H1 (cell line): ENCODE measurements around the gene DOK1. TPM values are rescaled to one million over a fixed set of nuclear protein-coding genes. Genes with fewer than 3 reads are reported as not detected.

Experiments
- polyA plus RNA-seq, 7 experiments: library from polyadenylated mRNA; depleted of rRNA in 3 of 7; stranded (reverse) in 5 of 7; unstranded in 2 of 7; fragments of >200 nt in 5 of 7; fragments of 200-250 nt in 2 of 7; gene quantifications; 1 replicate in 5 of 7; 2 replicates in 1 of 7; 4 replicates in 1 of 7; pipeline versions ENCODE4 v1.2.1 to v1.2.3, GENCODE V29; 2011 to 2013; ENCODE audit warnings: missing spikeins in 2 of 7, mixed read lengths in 2 of 7
- total RNA-seq: library from RNA; stranded (reverse); fragmentation: NEBNext Ultra II Directional; extraction: Animal tissue kit (Norgen Biotek cat#: 25700); gene quantifications from 2 replicates; pipeline ENCODE4 v1.2.1, GENCODE V29; 2021

The DOK1 gene
- total and polyA plus RNA-seq, 2 of the 8 experiments (the other 6 are each of a cell fraction or from before 2014, with no cell fraction given), result 11.0 to 14.3 TPM

Other genes with a start within 250 kb of the DOK1 start
- 0.52 and 0.86 TPM in 2 replicates for gene SLC4A5, start 211.3 kb upstream of the DOK1 start, total RNA-seq
- 0.42 TPM in 2 replicates for gene SLC4A5, start 211.3 kb upstream of the DOK1 start, polyA plus RNA-seq (2011; rRNA removed)
- gene DCTN1, start 174.4 kb upstream of the DOK1 start, total RNA-seq, result 156 and 162 TPM in 2 replicates
- gene DCTN1, start 174.4 kb upstream of the DOK1 start, polyA plus RNA-seq (2011; rRNA removed), result 105 and 155 TPM in 2 replicates
- 3.3 and 3.8 TPM in 2 replicates for gene C2orf81, start 133.1 kb upstream of the DOK1 start, total RNA-seq
- gene C2orf81, start 133.1 kb upstream of the DOK1 start, polyA plus RNA-seq (2011; rRNA removed), result 1.6 and 2.4 TPM in 2 replicates
- 41.6 and 45.0 TPM in 2 replicates for gene WDR54, start 133.0 kb upstream of the DOK1 start, total RNA-seq
- 125 and 142 TPM in 2 replicates for gene WDR54, start 133.0 kb upstream of the DOK1 start, polyA plus RNA-seq (2011; rRNA removed)
- 53.5 and 54.1 TPM in 2 replicates for gene RTKN, start 112.8 kb upstream of the DOK1 start, total RNA-seq
- 40.2 and 60.1 TPM in 2 replicates for gene RTKN, start 112.8 kb upstream of the DOK1 start, polyA plus RNA-seq (2011; rRNA removed)
- 17.5 and 18.5 TPM in 2 replicates for gene INO80B, start 99.6 kb upstream of the DOK1 start, total RNA-seq
- 3.9 and 8.5 TPM in 2 replicates for gene INO80B, start 99.6 kb upstream of the DOK1 start, polyA plus RNA-seq (2011; rRNA removed)
- 51.4 and 57.2 TPM in 2 replicates for gene WBP1, start 96.3 kb upstream of the DOK1 start, total RNA-seq
- gene WBP1, start 96.3 kb upstream of the DOK1 start, polyA plus RNA-seq (2011; rRNA removed), result 190 and 301 TPM in 2 replicates
- gene MOGS, start 89.3 kb upstream of the DOK1 start, total RNA-seq, result 50.3 and 51.0 TPM in 2 replicates
- 44.3 and 59.9 TPM in 2 replicates for gene MOGS, start 89.3 kb upstream of the DOK1 start, polyA plus RNA-seq (2011; rRNA removed)
- 46.3 and 50.2 TPM in 2 replicates for gene MRPL53, start 82.0 kb upstream of the DOK1 start, total RNA-seq
- gene MRPL53, start 82.0 kb upstream of the DOK1 start, polyA plus RNA-seq (2011; rRNA removed), result 36.6 and 59.8 TPM in 2 replicates
- 10.7 and 12.1 TPM in 2 replicates for gene CCDC142, start 71.7 kb upstream of the DOK1 start, total RNA-seq
- gene CCDC142, start 71.7 kb upstream of the DOK1 start, polyA plus RNA-seq (2011; rRNA removed), result 6.0 and 6.7 TPM in 2 replicates
- gene TTC31, start 71.6 kb upstream of the DOK1 start, total RNA-seq, result 27.4 and 28.8 TPM in 2 replicates
- gene TTC31, start 71.6 kb upstream of the DOK1 start, polyA plus RNA-seq (2011; rRNA removed), result 29.9 and 36.1 TPM in 2 replicates
- gene LBX2, start 55.1 kb upstream of the DOK1 start, total RNA-seq, result 0.55 TPM in 1 of 2 replicates, not detected in the other
- 0.27 and 0.42 TPM in 2 replicates for gene LBX2, start 55.1 kb upstream of the DOK1 start, polyA plus RNA-seq (2011; rRNA removed)
- 10.0 and 13.8 TPM in 2 replicates for gene PCGF1, start 47.0 kb upstream of the DOK1 start, total RNA-seq
- 12.1 and 23.7 TPM in 2 replicates for gene PCGF1, start 47.0 kb upstream of the DOK1 start, polyA plus RNA-seq (2011; rRNA removed)
- 0.15 and 0.17 TPM in 2 replicates for gene TLX2, start 40.3 kb upstream of the DOK1 start, total RNA-seq
- 0.06 and 0.17 TPM in 2 replicates for gene TLX2, start 40.3 kb upstream of the DOK1 start, polyA plus RNA-seq (2011; rRNA removed)
- 0.57 and 0.76 TPM in 2 replicates for gene DQX1, start 28.5 kb upstream of the DOK1 start, total RNA-seq
- 1.1 TPM in 2 replicates for gene DQX1, start 28.5 kb upstream of the DOK1 start, polyA plus RNA-seq (2011; rRNA removed)
- 82.7 and 83.4 TPM in 2 replicates for gene AUP1, start 25.0 kb upstream of the DOK1 start, total RNA-seq
- 121 and 162 TPM in 2 replicates for gene AUP1, start 25.0 kb upstream of the DOK1 start, polyA plus RNA-seq (2011; rRNA removed)
- 21.6 and 24.6 TPM in 2 replicates for gene HTRA2, start 24.8 kb upstream of the DOK1 start, total RNA-seq
- 37.6 TPM in 2 replicates for gene HTRA2, start 24.8 kb upstream of the DOK1 start, polyA plus RNA-seq (2011; rRNA removed)
- 19.5 and 22.4 TPM in 2 replicates for gene LOXL3, start 778 bp upstream of the DOK1 start, total RNA-seq
- 22.1 and 27.2 TPM in 2 replicates for gene LOXL3, start 778 bp upstream of the DOK1 start, polyA plus RNA-seq (2011; rRNA removed)
- gene M1AP, start 93.6 kb downstream of the DOK1 start, total RNA-seq, result 4.8 and 5.1 TPM in 2 replicates
- 4.8 and 6.6 TPM in 2 replicates for gene M1AP, start 93.6 kb downstream of the DOK1 start, polyA plus RNA-seq (2011; rRNA removed)
- 3.1 and 3.4 TPM in 2 replicates for gene SEMA4F, start 99.5 kb downstream of the DOK1 start, total RNA-seq
- gene SEMA4F, start 99.5 kb downstream of the DOK1 start, polyA plus RNA-seq (2011; rRNA removed), result 3.3 and 4.3 TPM in 2 replicates